Kidney (tissue), 14 donors: ENCODE data around the gene CHMP4B. TPM values are rescaled to one million over a fixed set of nuclear protein-coding genes. Genes with fewer than 3 reads are reported as not detected.

ENCODE experiments used
- DNase-seq, 5 donors: peaks; one replicate each; pipeline ENCODE4 v3.0.0-alpha.2; 2013 to 2020
- FAIRE-seq: peaks from 2 replicates; lab custom pipeline; 2012; peaks lifted over from hg19 to GRCh38; lab: Jason Lieb, UNC
- H3K27ac ChIP-seq, 2 donors: one replicate each; pipeline ENCODE4 v1.7.0; 2013; ENCODE audit warnings: low read depth in 2 of 2, low read length in 2 of 2, inconsistent platforms in 1 of 2
- H3K27me3 ChIP-seq: one replicate; pipeline ENCODE4 v1.7.1; 2013; ENCODE audit warnings: low read length, inconsistent platforms; ENCODE audit not compliant: control insufficient read depth, insufficient read depth
- H3K36me3 ChIP-seq, 3 donors: one replicate each; pipeline versions ENCODE4 v1.7.0 to v1.7.1; 2013; ENCODE audit warnings: low read length in 3 of 3, control low read depth in 1 of 3, inconsistent platforms in 1 of 3; ENCODE audit not compliant: insufficient read depth in 3 of 3, control insufficient read depth in 2 of 3
- H3K4me1 ChIP-seq, 3 donors: one replicate each; pipeline versions ENCODE4 v1.7.0 to v1.7.1; 2013; ENCODE audit warnings: low read length in 3 of 3, inconsistent platforms in 1 of 3, low read depth in 1 of 3; ENCODE audit not compliant: control insufficient read depth in 2 of 3, insufficient read depth in 2 of 3
- H3K4me3 ChIP-seq, 3 donors: one replicate each; pipeline versions ENCODE4 v1.7.0 to v1.8.1; 2013; ENCODE audit warnings: low read length in 3 of 3, control low read depth in 1 of 3, inconsistent platforms in 1 of 3
- H3K9ac ChIP-seq, 3 donors: one replicate each; pipeline versions ENCODE4 v1.7.0 to v1.7.1; 2013; ENCODE audit warnings: low read length in 3 of 3, control low read depth in 1 of 3, inconsistent platforms in 1 of 3
- H3K9me3 ChIP-seq, 3 donors: one replicate each; pipeline versions ENCODE4 v1.7.0 to v1.7.1; 2013; ENCODE audit warnings: low read length in 3 of 3, control low read depth in 1 of 3, inconsistent platforms in 1 of 3; ENCODE audit not compliant: control insufficient read depth in 2 of 3, insufficient read depth in 1 of 3
- CTCF ChIP-seq: IDR thresholded peaks from 3 replicates; pipeline ENCODE4 v1.5.1; 2012; ENCODE audit warnings: mild to moderate bottlenecking, moderate library complexity, borderline replicate concordance; ENCODE audit not compliant: insufficient read depth; ENCODE audit errors: extremely low read depth
- intact Hi-C: fragments of 100-400 bp; cut with DNase I; formaldehyde crosslinking; loops from one replicate; pipeline ENCODE4 v1.11.1; 2022
- polyA plus RNA-seq: library from polyadenylated mRNA; stranded (reverse); fragments of 350-450 nt; fragmentation: Illumina TruSeq; extraction: RNeasy Lipid Tissue Mini Kit (QIAGEN cat#74804); gene quantifications from one replicate; pipeline ENCODE4 v1.2.3, GENCODE V29; 2014; ENCODE audit warnings: low read depth, low replicate concordance; ENCODE audit not compliant: insufficient read depth
- total RNA-seq: library from RNA; stranded (reverse); fragmentation: NEBNext Ultra II Directional; extraction: Animal tissue kit (Norgen Biotek cat#: 25700); gene quantifications from one replicate; pipeline ENCODE4 v1.2.1, GENCODE V29; 2021
- donor health status: control.
- donor health status: control.
- donor health status: control.
- donor health status: control.
- donor health status: control.
- donor health status: DM: yes; HTN: yes; CAD: no.
- donor health status: Normal renal cell carcinoma (clear cell type).

CHMP4B gene
- total and polyA plus RNA-seq, 2 donors from 2014 or later: 104 to 137 TPM

- intact Hi-C loops: no loop called here
- H3K27me3 ChIP-seq: no peaks in the 10 kb centered on the region
- H3K9ac ChIP-seq: no peak overlapping the region
- H3K4me3 ChIP-seq: no peak overlapping the region
- no peaks in the 10 kb centered on the region for H3K9me3 ChIP-seq
- DNase-seq (no peak), FAIRE-seq (no peak)
- H3K4me1 ChIP-seq: peaks cover 0 to 29% (median 11%) of the 10 kb centered on the region in 3 donors
- H3K36me3 ChIP-seq: peaks cover 0 to 4% (median 0%) of the 10 kb centered on the region in 3 donors
- no peak for TF ChIP-seq CTCF
- H3K27ac ChIP-seq: no peak overlapping the region
Measured at GRCh38 chr20:33815671-33816070, 4.5 kb downstream of the CHMP4B start.

GRCh38 chr20:33816191-33816590 lies 5.0 kb downstream of the CHMP4B start:
- intact Hi-C loops: no loop called here
- DNase-seq: no peak
- Histone ChIP-seq H3K4me3 (no peak overlapping the region), H3K9me3 (no peaks in the 10 kb centered on the region), H3K36me3 (peaks cover 0 to 4% (median 0%) of the 10 kb centered on the region in 3 donors), H3K27me3 (no peaks in the 10 kb centered on the region), H3K27ac (no peak overlapping the region), H3K4me1 (peaks cover 0 to 27% (median 9%) of the 10 kb centered on the region in 3 donors), H3K9ac (no peak overlapping the region)
- no peak for FAIRE-seq
- TF ChIP-seq CTCF: no peak

- H3K27me3 ChIP-seq: no peaks in the 10 kb centered on the region
- H3K27ac ChIP-seq: no peak overlapping the region
- TF ChIP-seq CTCF: no peak
- DNase-seq: no peak
- H3K4me1 ChIP-seq: peaks cover 0 to 21% (median 9%) of the 10 kb centered on the region in 3 donors
- H3K9me3 ChIP-seq: no peaks in the 10 kb centered on the region
- H3K36me3 ChIP-seq: peaks cover 0 to 4% (median 0%) of the 10 kb centered on the region in 3 donors
- no peak overlapping the region for H3K9ac ChIP-seq
- H3K4me3 ChIP-seq: no peak overlapping the region
- intact Hi-C loops: no loop called here
- FAIRE-seq: no peak
Measured at GRCh38 chr20:33817411-33817810, 6.3 kb downstream of the CHMP4B start.

- no peak for FAIRE-seq
- Histone ChIP-seq H3K27me3 (no peaks in the 10 kb centered on the region), H3K4me3 (no peak overlapping the region), H3K9me3 (no peaks in the 10 kb centered on the region), H3K9ac (no peak overlapping the region), H3K27ac (no peak overlapping the region), H3K36me3 (peaks cover 0 to 4% (median 0%) of the 10 kb centered on the region in 3 donors), H3K4me1 (peaks cover 0 to 12% (median 9%) of the 10 kb centered on the region in 3 donors)
- intact Hi-C loops: no loop called here
- no peak for TF ChIP-seq CTCF
- no peak for DNase-seq
Measured at GRCh38 chr20:33819456-33819855, 8.3 kb downstream of the CHMP4B start.
